ENCODE results near the gene RNF220. TPM values are rescaled to one million over a fixed set of nuclear protein-coding genes. Genes with fewer than 3 reads are reported as not detected.
"Not testable (repeated sequence)": the region's sequence is repeated elsewhere in the genome, so short reads cannot be mapped to it uniquely, and the experiment has no call there.

Gene RNF220
- polyA plus RNA-seq, 1 donor: 83.4 TPM

DNA sequence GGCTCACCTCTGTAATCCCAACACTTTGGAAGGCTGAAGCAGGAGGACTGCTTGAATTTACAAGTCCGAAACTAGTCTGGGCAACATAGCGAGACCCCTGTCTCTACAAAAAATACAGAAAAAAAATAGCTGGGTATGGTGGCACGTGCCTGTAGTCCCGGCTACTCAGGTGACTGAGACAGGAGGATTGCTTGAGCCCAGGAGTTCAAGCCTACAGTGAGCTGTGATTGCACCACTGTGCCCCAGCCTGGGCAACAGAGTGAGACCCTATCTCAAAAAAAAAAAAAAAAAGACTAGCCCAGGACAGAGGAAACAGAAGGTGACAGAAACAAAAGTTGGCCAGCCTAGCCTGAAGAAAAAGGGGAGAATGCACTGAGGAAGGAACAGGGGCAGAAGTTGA, 290.6 kb downstream of the RNF220 start:
- no peak for DNase-seq
- H3K4me3 ChIP-seq (ENCODE audit: low read length): no peak overlapping the region
- H3K36me3 ChIP-seq (ENCODE audit: control insufficient read depth, insufficient read depth, low read length): no peaks in the 10 kb centered on the region
- no peaks in the 10 kb centered on the region for H3K4me1 ChIP-seq (ENCODE audit: control insufficient read depth, insufficient read depth, low read length)
- H3K9me3 ChIP-seq (ENCODE audit: control insufficient read depth, low read depth, low read length): no peaks in the 10 kb centered on the region
- no peak overlapping the region for H3K27ac ChIP-seq (ENCODE audit: low read length)
- no peaks in the 10 kb centered on the region for H3K27me3 ChIP-seq (ENCODE audit: control insufficient read depth, insufficient read depth, low read length)
- WGBS (ENCODE audit: insufficient coverage, low lambda C conversion rate): no CpG with 5 or more reads among the region's 4 CpGs

DNA sequence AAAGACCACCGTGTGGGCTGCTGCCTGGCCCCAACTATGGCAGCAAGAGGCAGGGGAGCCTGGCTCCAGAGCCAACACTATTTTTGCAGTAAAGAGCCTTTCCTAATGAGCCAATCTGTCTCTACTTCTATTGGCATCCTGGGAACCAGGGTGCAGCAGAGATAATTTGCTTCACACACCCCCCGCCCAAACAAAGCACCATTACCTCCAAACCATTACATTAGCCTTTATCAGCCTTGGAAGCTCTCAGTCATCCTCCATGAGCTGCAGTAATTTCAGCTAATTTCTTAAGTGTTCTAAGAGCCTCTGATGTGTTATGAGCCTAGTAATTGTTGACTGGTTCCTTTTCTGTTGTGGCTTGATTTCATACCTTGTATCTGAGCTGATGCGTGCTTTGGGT, 291.0 kb downstream of the RNF220 start:
- Histone ChIP-seq H3K9me3 (ENCODE audit: control insufficient read depth, low read depth, low read length) (no peaks in the 10 kb centered on the region), H3K4me3 (ENCODE audit: low read length) (no peak overlapping the region), H3K27ac (ENCODE audit: low read length) (no peak overlapping the region), H3K27me3 (ENCODE audit: control insufficient read depth, insufficient read depth, low read length) (no peaks in the 10 kb centered on the region), H3K36me3 (ENCODE audit: control insufficient read depth, insufficient read depth, low read length) (no peaks in the 10 kb centered on the region), H3K4me1 (ENCODE audit: control insufficient read depth, insufficient read depth, low read length) (no peaks in the 10 kb centered on the region)
- DNase-seq: no peak
- WGBS (ENCODE audit: insufficient coverage, low lambda C conversion rate): no CpG with 5 or more reads among the region's 3 CpGs

DNA sequence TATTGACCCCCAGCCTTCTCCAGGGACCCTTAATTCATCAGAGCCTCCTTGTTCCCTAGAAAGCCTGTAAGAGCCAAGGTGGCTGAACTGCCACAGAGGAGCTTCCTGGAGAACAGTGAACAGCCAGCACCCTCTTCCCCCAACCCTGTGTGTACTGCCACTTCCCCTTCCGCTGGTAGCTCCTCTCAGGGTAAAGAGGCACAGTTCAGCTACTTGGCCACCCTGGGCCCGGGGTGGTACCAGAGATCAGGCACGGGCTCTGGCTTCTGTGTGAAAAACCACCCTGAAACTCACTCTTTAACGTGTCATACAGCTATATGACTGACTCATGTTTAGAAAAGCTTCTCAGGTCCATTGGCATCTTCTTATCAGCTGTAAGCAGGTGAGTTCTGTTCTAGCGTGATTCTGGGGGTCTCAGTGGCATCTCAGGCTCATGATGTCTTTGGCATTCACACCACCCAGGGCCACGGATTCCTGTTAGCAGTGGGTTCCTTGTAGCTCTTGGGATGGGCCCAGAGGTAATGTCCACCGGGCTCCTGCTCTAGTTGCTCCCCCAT, 291.8 kb downstream of the RNF220 start:
- Histone ChIP-seq H3K4me3 (ENCODE audit: low read length) (no peak overlapping the region), H3K4me1 (ENCODE audit: control insufficient read depth, insufficient read depth, low read length) (no peaks in the 10 kb centered on the region), H3K27ac (ENCODE audit: low read length) (no peak overlapping the region), H3K9me3 (ENCODE audit: control insufficient read depth, low read depth, low read length) (no peaks in the 10 kb centered on the region), H3K27me3 (ENCODE audit: control insufficient read depth, insufficient read depth, low read length) (no peaks in the 10 kb centered on the region), H3K36me3 (ENCODE audit: control insufficient read depth, insufficient read depth, low read length) (no peaks in the 10 kb centered on the region)
- WGBS (ENCODE audit: insufficient coverage, low lambda C conversion rate): 100% methylated on average over 2 of the region's 7 CpGs
- DNase-seq: no peak

DNA sequence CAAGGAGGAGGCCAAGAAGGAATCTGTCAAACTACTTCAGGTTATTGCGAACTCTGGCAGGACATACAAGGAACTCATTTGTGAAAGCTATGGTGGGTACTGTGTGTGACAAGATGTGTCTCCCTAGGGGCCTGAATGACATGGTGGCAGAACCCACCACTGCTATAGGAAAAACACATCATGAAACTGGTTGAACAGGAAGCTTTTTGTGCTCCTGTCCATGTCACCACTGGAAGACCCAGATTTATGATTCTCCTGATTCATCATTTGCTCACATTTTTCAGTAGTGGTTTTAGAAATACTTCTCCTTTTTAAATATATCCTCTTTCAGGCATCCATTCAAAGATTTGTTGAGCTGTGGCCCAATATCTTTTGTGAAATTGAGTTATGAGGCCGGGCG, 293.1 kb downstream of the RNF220 start:
- DNase-seq: no peak
- Histone ChIP-seq H3K36me3 (ENCODE audit: control insufficient read depth, insufficient read depth, low read length) (no peaks in the 10 kb centered on the region), H3K27ac (ENCODE audit: low read length) (no peak overlapping the region), H3K9me3 (ENCODE audit: control insufficient read depth, low read depth, low read length) (no peaks in the 10 kb centered on the region), H3K4me3 (ENCODE audit: low read length) (no peak overlapping the region), H3K4me1 (ENCODE audit: control insufficient read depth, insufficient read depth, low read length) (no peaks in the 10 kb centered on the region), H3K27me3 (ENCODE audit: control insufficient read depth, insufficient read depth, low read length) (no peaks in the 10 kb centered on the region)
- no CpG with 5 or more reads among the region's 3 CpGs for WGBS (ENCODE audit: insufficient coverage, low lambda C conversion rate)

DNA sequence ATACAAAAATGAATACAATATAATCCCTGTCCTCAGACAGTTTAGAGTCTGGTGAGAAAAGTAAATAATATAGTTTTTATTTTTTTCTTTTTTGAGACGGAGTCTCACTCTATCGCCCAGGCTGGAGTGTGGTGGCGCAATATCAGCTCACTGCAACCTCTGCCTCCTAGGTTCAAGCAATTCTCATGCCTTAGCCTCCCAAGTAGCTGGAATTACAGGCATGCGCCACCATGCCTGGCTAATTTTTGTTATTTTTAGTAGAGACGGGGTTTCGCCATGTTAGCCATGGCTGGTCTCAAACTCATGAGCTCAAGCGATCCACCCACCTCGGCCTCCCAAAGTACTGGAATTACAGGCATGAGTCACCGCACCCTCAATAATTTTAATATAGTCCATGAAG, 294.3 kb downstream of the RNF220 start:
- WGBS (ENCODE audit: insufficient coverage, low lambda C conversion rate): 40% methylated on average over 1 of the region's 9 CpGs
- H3K36me3 ChIP-seq (ENCODE audit: control insufficient read depth, insufficient read depth, low read length); H3K4me3 ChIP-seq (ENCODE audit: low read length); H3K27me3 ChIP-seq (ENCODE audit: control insufficient read depth, insufficient read depth, low read length); H3K4me1 ChIP-seq (ENCODE audit: control insufficient read depth, insufficient read depth, low read length); H3K9me3 ChIP-seq (ENCODE audit: control insufficient read depth, low read depth, low read length); DNase-seq; H3K27ac ChIP-seq (ENCODE audit: low read length): not testable (repeated sequence)

DNA sequence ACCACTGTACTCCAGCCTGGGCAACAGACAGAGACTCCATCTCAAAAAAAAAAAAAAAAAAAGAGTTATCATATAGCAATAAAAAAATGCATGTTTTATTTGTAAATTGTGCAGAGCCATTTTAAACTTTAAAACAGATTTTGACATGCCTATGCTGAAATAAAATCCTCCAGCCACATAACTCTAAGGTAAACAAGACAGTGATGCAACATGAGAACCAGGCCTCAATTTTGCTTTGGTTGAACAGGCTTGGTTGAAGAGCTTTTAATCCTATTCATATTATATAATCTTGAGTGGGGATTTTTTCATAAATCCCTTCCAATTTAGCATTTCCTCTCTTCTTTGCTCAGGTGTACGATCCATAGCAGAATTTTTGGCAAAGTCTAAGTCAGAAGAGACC, 295.5 kb downstream of the RNF220 start:
- H3K4me3 ChIP-seq (ENCODE audit: low read length): no peak overlapping the region
- no peaks in the 10 kb centered on the region for H3K9me3 ChIP-seq (ENCODE audit: control insufficient read depth, low read depth, low read length)
- no peak overlapping the region for H3K27ac ChIP-seq (ENCODE audit: low read length)
- DNase-seq: no peak
- no peaks in the 10 kb centered on the region for H3K27me3 ChIP-seq (ENCODE audit: control insufficient read depth, insufficient read depth, low read length)
- H3K4me1 ChIP-seq (ENCODE audit: control insufficient read depth, insufficient read depth, low read length): no peaks in the 10 kb centered on the region
- H3K36me3 ChIP-seq (ENCODE audit: control insufficient read depth, insufficient read depth, low read length): no peaks in the 10 kb centered on the region
- WGBS (ENCODE audit: insufficient coverage, low lambda C conversion rate): no CpG with 5 or more reads among the region's 1 CpG

DNA sequence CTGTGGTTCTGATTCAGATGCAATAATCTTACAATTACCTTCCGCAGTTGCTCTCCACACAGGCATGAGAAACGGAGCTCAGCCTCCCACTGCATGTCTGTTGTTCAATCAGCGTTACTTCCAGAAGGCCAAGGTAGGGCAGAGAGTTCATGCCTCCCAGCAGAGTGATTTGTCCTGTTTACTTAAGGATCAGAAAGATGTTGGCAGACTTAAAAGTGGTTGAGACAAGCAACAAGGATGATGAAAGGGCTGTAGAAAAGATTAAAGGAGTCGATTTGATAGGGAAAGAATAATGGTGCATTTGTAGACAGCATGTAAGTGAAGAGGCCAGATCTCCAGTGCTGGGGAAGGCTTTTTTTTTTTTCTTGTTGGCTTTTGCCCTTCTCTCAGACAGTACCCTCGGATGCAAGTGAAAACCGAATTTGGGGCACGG, 296.1 kb downstream of the RNF220 start:
- peak in 1 of 2 donors; percentile 46 for DNase-seq
- no peaks in the 10 kb centered on the region for H3K4me1 ChIP-seq (ENCODE audit: control insufficient read depth, insufficient read depth, low read length)
- H3K36me3 ChIP-seq (ENCODE audit: control insufficient read depth, insufficient read depth, low read length): no peaks in the 10 kb centered on the region
- H3K9me3 ChIP-seq (ENCODE audit: control insufficient read depth, low read depth, low read length): no peaks in the 10 kb centered on the region
- H3K27me3 ChIP-seq (ENCODE audit: control insufficient read depth, insufficient read depth, low read length): no peaks in the 10 kb centered on the region
- no CpG with 5 or more reads among the region's 7 CpGs for WGBS (ENCODE audit: insufficient coverage, low lambda C conversion rate)
- H3K4me3 ChIP-seq (ENCODE audit: low read length): no peak overlapping the region
- no peak overlapping the region for H3K27ac ChIP-seq (ENCODE audit: low read length)

Other genes starting within 250 kb of the RNF220 start
- 54.6 TPM for gene DMAP1, start 191.8 kb upstream of the RNF220 start, polyA plus RNA-seq
- 38.3 TPM for gene ERI3, start 50.0 kb upstream of the RNF220 start, polyA plus RNA-seq

All from large intestine (tissue), 3 donors.